ENCODE data around the gene ARHGAP26. TPM values are rescaled to one million over a fixed set of nuclear protein-coding genes. Genes with fewer than 3 reads are reported as not detected.
"Not testable (repeated sequence)": the region's sequence is repeated elsewhere in the genome, so short reads cannot be mapped to it uniquely, and the experiment has no call there.

ARHGAP26 gene
- total RNA-seq, 2 donors from 2014 or later = 31.8 to 39.5 TPM

- intact Hi-C loops (cut with DNase I) = no loop called here
Observed at GRCh38 chr5:142955628-142956027, 185.5 kb downstream of the ARHGAP26 start.

GRCh38 chr5:142957528-142957927 is 187.4 kb downstream of the ARHGAP26 start:
- intact Hi-C loops (cut with DNase I) = no loop called here
- no peak for DNase-seq (ENCODE audit: low spot score)

More at GRCh38 chr5:142955628-142956027, 185.5 kb downstream of the ARHGAP26 start:
- DNase-seq (ENCODE audit: low spot score) = no peak

GRCh38 chr5:142958944-142959682 is 188.9 kb downstream of the ARHGAP26 start:
- no peak for DNase-seq (ENCODE audit: low spot score)
- intact Hi-C loops (cut with DNase I) = no loop called here

- DNase-seq (ENCODE audit: low spot score) = no peak
- intact Hi-C loops (cut with DNase I) = no loop called here
Observed at GRCh38 chr5:142959683-142960657, 189.8 kb downstream of the ARHGAP26 start.

- intact Hi-C loops (cut with DNase I) = no loop called here
- no peak for DNase-seq (ENCODE audit: low spot score)
Observed at GRCh38 chr5:142961440-142962173, 191.4 kb downstream of the ARHGAP26 start.

- no peak for DNase-seq (ENCODE audit: low spot score)
- intact Hi-C loops (cut with DNase I) = no loop called here
Observed at GRCh38 chr5:142962174-142962533, 192.0 kb downstream of the ARHGAP26 start.

- DNase-seq (ENCODE audit: low spot score); intact Hi-C loops (cut with DNase I): not testable (repeated sequence)
Observed at GRCh38 chr5:142965258-142966120, 195.3 kb downstream of the ARHGAP26 start.

- intact Hi-C loops (cut with DNase I) = no loop called here
- no peak for DNase-seq (ENCODE audit: low spot score)
Observed at GRCh38 chr5:142966121-142966420, 195.9 kb downstream of the ARHGAP26 start.

GRCh38 chr5:142969186-142969585 is 199.0 kb downstream of the ARHGAP26 start:
- DNase-seq (ENCODE audit: low spot score) = no peak
- intact Hi-C loops (cut with DNase I) = no loop called here

GRCh38 chr5:142969624-142970439 is 199.7 kb downstream of the ARHGAP26 start:
- no peak for DNase-seq (ENCODE audit: low spot score)
- intact Hi-C loops (cut with DNase I) = no loop called here

GRCh38 chr5:142970440-142971030 is 200.4 kb downstream of the ARHGAP26 start:
- no peak for DNase-seq (ENCODE audit: low spot score)
- intact Hi-C loops (cut with DNase I) = no loop called here

GRCh38 chr5:142971303-142972013 is 201.3 kb downstream of the ARHGAP26 start:
- no peak for DNase-seq (ENCODE audit: low spot score)
- intact Hi-C loops (cut with DNase I) = no loop called here

- DNase-seq (ENCODE audit: low spot score) = no peak
- intact Hi-C loops (cut with DNase I) = no loop called here
Observed at GRCh38 chr5:142972064-142972570, 201.9 kb downstream of the ARHGAP26 start.

- DNase-seq (ENCODE audit: low spot score) = no peak
- intact Hi-C loops (cut with DNase I) = loop anchor here in 1 of 2 donors (1.0 kb wide), 1 partner anchor 45 kb away; no protein-coding TSS in a partner anchor
Observed at GRCh38 chr5:142973932-142974331, 203.8 kb downstream of the ARHGAP26 start.

- intact Hi-C loops (cut with DNase I) = no loop called here
- no peak for DNase-seq (ENCODE audit: low spot score)
Observed at GRCh38 chr5:142974409-142974808, 204.2 kb downstream of the ARHGAP26 start.

GRCh38 chr5:142976861-142977260 is 206.7 kb downstream of the ARHGAP26 start:
- no peak for DNase-seq (ENCODE audit: low spot score)
- intact Hi-C loops (cut with DNase I) = no loop called here

All from posterior vena cava (tissue), 2 donors.